ENCODE data around the gene E2F8.
A peak's percentile ranks its signal among the peaks of the same experiment; 100 is the strongest.
"Not testable (repeated sequence)": the region's sequence is repeated elsewhere in the genome, so short reads cannot be mapped to it uniquely, and the experiment has no call there.

E2F8 gene, protein sequence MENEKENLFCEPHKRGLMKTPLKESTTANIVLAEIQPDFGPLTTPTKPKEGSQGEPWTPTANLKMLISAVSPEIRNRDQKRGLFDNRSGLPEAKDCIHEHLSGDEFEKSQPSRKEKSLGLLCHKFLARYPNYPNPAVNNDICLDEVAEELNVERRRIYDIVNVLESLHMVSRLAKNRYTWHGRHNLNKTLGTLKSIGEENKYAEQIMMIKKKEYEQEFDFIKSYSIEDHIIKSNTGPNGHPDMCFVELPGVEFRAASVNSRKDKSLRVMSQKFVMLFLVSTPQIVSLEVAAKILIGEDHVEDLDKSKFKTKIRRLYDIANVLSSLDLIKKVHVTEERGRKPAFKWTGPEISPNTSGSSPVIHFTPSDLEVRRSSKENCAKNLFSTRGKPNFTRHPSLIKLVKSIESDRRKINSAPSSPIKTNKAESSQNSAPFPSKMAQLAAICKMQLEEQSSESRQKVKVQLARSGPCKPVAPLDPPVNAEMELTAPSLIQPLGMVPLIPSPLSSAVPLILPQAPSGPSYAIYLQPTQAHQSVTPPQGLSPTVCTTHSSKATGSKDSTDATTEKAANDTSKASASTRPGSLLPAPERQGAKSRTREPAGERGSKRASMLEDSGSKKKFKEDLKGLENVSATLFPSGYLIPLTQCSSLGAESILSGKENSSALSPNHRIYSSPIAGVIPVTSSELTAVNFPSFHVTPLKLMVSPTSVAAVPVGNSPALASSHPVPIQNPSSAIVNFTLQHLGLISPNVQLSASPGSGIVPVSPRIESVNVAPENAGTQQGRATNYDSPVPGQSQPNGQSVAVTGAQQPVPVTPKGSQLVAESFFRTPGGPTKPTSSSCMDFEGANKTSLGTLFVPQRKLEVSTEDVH

DNA sequence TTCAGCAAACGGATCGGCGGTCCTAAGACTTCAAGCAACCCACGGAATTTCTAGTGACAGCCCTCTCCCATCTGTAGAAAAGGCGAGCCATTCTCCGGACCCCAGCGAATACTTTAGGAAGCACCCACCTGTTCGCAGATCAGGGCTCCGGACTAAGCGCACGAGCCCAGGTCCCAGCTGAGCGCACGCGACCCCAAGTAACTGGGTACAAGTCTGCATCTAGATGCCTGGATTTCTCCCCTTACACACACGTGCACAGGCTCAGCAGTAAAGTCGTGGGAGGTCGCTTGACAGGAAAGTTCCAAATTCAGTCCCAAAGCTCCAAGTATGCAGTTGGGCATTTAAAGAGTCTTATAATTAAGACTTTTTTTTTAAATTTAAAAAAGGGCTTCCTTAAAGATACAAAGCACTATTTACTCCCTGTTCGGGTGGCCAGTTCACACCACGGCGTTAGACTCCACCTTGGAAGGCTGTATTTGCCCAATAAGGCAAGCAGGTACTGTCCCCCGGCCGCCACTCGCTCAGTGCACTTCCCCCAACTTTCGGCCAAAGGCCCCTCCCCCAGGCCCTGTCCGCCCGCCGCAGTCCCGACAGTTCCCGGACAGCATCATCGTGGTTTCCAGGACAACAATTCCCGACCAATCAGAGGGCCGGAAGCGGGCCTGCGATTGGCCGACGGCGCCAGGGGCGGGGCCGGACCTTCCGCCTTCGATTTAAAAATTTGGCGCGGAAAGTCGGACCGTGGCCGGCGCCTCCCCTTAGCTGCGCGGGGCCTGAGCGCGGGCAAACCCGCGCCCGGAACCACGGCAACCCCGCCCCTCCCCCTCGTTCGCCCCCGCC is at the start of gene E2F8:
Gene E2F8 (minus strand): TSS at position 526 of the 840 bp plus-strand sequence. CDS start 824 bp downstream, outside the sequence.
- DNase-seq: peak; percentile 87 to 90

GRCh38 chr11:19290356-19290755 is 49.6 kb upstream of the E2F8 start:
- no peak for DNase-seq

- DNase-seq: no peak
These were observed 47.5 kb upstream of the E2F8 start for GRCh38 chr11:19288256-19288655.

DNA sequence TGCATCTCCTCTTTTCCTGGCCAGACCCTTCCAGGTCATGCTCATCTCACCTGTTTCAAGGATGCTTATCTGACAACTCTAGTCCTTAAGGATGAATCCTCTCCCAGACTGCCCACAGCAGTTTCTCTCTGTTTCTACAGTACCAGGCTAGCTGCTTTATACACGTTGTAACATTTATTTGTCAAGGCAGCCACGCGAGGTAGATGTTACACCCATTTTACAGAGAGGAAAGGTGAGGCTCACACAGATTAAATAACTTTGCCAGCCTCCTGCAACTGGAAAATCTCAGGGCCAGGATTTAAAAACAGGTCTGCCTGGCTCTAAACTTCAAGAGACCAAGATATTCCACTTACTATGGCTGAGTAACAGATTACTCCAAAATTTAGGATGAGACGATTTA is 45.7 kb upstream of the E2F8 start:
- no peak for DNase-seq

- no peak for DNase-seq
These were observed 44.1 kb upstream of the E2F8 start for GRCh38 chr11:19284881-19285280.

- peak in 1 of 2 donors; percentile 34 for DNase-seq
These were observed 43.2 kb upstream of the E2F8 start for GRCh38 chr11:19283991-19284390.

DNA sequence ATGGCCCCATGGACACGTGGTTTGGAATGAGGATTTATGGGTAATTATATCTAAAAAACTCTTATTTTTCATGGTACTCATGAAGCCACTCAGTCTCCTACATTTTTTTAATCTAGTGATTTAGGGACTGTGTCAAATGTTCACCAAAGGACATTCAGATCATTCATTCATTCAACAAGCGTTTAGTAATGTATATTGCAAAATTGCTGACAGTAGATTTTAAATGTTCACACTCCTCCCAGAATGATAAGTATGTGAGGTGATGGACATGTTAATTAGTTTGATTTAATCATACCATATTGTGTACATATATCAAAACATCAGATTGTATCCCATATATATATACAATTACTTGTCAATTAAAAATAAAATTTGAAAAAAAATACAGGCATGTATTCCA is 40.8 kb upstream of the E2F8 start:
- DNase-seq: no peak

DNA sequence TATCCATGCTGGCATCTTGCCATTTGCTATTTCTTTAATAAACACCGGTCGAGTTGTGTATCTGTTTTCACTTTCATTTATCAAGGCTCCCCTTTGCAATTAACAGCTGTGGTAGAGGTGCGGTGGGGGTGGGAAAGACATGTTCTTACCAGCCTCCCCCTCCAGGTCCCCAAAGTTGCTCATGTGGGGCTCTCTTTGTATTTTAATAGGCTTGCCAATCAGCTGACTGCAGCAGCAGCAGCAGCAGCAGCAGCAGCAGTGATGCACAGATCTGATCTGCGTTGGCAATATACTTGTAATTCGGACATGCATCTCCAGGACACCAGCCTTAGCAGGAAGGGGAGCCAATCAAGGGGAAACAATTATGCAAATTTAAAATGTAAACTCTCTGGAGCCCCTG is 40.3 kb upstream of the E2F8 start:
- peak; percentile 22 to 68 for DNase-seq

- peak in 1 of 2 donors; percentile 10 for DNase-seq
These were observed 38.7 kb upstream of the E2F8 start for GRCh38 chr11:19279451-19279850.

GRCh38 chr11:19276859-19277808 is 36.4 kb upstream of the E2F8 start:
- DNase-seq: no peak

- DNase-seq: no peak
These were observed 34.8 kb upstream of the E2F8 start for GRCh38 chr11:19275496-19275895.

DNA sequence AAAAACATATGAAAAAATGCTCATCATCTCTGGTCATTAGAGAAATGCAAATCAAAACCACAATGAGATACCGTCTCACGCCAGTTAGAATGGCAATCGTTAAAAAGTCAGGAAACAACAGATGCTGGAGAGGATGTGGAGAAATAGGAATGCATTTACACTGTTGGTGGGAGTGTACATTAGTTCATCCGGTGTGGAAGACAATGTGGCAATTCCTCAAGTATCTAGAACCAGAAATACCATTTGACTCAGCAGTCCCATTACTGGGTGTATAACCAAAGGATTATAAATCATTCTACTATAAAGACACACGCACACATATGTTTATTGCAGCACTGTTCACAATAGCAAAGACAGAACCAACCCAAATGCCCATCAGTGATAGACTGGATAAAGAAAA is 32.5 kb upstream of the E2F8 start:
- not testable (repeated sequence) for DNase-seq

DNA sequence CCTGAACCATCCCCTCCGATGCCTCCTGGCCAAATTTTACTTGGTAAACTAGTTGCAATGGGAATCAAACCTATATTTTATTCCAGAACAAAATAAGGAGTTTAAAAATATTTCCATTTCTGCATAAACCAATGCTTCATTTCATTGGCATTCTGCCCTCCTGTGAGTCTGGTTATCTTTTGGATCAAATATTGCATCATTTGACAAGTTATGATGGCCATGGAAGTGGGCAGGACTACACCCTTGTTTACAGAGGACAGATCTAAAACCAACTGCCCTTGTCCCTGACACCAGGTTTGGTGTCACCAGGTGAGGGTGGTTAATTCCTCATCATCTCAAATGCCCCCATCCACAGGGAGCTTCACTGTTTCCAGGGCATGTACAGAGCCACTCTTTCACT is 28.2 kb upstream of the E2F8 start:
- DNase-seq: no peak

- no peak for DNase-seq
These were observed 26.8 kb upstream of the E2F8 start for GRCh38 chr11:19267567-19267966.

- DNase-seq: no peak
These were observed 22.6 kb upstream of the E2F8 start for GRCh38 chr11:19263333-19263732.

DNA sequence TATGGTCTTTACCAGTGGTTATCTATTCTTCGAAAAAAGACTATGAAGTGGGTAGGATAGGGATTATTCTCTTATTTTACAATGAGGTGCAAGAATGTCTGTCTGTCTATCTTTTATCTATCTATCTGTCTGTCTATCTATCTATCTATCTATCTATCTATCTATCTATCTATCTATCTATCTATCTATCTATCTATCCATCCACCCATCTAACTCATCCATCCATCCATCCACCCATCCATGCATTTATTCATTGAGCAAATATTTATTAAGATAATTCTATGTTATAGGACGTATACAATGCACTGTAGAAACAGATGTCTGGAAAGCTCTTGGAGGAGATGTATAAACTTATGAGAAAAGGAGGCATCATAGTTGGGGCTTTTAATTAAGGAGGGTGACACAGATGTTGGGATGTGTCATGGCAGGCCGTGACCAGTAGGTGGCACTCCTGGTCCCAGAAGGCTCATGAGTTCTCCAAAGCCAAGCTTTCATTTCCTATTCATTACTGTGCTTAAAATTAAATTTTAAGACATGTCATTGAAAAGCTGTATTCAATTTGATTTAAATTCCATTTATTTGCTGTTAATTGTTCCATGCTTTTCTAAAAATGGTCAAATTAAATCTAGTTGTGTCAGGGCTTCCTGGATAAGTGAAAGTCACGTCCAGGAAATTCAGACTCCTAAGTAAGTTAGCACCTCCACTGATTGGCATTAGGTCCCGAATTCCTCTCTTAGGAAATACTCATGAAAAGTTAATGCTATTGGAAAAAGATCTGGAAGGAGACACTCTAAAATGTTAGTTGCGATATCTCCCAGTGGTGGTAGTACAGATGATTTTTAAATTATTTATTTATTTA is 19.0 kb upstream of the E2F8 start:
- DNase-seq: peak; percentile 57 to 68

DNA sequence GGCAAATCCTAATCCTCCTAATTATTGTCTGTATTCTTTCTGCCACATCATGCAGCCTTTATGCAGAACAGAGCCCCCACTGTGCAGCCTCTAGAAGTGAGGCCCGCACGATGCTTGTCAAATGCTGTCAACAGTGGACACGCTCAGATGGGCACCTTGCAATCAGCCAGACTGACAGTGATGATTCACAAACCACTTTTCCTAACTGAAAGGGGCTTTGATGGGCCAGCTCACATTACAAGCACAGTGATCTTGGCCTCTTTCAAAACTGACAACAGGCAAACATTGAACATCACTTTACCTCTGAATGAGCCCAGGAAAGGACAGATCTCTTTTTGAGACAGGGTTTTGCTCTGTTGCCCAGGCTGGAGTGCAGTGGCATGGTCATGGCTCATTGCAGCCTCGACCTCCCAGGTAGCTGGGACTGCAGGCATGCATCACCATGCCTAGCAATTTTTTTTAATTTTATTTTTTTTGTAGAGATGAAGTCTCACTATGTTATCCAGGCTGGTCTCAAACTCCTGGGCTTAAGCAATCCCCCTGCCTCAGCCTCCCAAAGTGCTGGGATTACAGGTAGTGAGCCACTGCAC is 18.0 kb upstream of the E2F8 start:
- DNase-seq: no peak

- DNase-seq: not testable (repeated sequence)
These were observed 13.7 kb upstream of the E2F8 start for GRCh38 chr11:19254441-19254840.

- no peak for DNase-seq
These were observed 13.1 kb upstream of the E2F8 start for GRCh38 chr11:19253817-19254216.

DNA sequence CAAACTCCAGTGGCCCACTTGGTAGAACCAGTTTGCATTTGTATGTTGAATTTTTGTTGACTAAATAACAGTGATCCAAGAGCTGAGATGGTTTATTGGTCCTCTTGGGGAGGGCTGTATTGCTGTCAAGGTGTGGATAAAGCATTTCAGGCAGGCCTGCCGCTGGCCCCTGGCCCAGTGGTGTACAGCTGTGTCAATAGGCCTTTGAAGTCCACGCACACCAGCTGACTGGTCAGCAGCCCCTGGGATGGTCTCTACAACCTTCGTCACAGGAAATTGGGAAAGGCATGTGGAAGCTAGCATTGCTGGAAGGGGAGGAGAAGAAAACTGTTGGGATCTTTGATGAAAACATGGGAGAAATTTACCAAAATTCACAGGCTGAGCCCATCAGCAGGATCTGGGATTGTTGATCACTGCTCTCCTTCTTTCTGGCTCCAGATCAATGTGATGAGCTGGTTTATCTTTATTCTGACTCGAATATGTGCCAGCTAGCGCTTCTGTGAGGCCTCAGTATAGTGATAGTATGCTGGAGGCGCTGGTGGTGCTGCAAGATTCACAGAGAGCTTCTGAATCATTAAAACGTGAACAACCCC is 12.5 kb upstream of the E2F8 start:
- DNase-seq: no peak

Data from CD4-positive, alpha-beta T cell treated with Interferon alpha-2 for 1 hour (primary cell).